ENCODE measurements around the gene GRK2.
A peak's percentile ranks its signal among the peaks of the same experiment; 100 is the strongest.
"Not testable (repeated sequence)": the region's sequence is repeated elsewhere in the genome, so short reads cannot be mapped to it uniquely, and the experiment has no call there.

Gene GRK2

GRCh38 chr11:67314218-67314617 is 47.9 kb downstream of the GRK2 start:
- in situ Hi-C loops (cut with MboI; ENCODE audit: low sequenced_read_pairs, unreplicated experiment): loop anchor here (5.0 kb wide), 1 partner anchor 52 kb away; no protein-coding TSS in a partner anchor
- DNase-seq (ENCODE audit: low spot score): no peak
- TF ChIP-seq, protein P1, sequence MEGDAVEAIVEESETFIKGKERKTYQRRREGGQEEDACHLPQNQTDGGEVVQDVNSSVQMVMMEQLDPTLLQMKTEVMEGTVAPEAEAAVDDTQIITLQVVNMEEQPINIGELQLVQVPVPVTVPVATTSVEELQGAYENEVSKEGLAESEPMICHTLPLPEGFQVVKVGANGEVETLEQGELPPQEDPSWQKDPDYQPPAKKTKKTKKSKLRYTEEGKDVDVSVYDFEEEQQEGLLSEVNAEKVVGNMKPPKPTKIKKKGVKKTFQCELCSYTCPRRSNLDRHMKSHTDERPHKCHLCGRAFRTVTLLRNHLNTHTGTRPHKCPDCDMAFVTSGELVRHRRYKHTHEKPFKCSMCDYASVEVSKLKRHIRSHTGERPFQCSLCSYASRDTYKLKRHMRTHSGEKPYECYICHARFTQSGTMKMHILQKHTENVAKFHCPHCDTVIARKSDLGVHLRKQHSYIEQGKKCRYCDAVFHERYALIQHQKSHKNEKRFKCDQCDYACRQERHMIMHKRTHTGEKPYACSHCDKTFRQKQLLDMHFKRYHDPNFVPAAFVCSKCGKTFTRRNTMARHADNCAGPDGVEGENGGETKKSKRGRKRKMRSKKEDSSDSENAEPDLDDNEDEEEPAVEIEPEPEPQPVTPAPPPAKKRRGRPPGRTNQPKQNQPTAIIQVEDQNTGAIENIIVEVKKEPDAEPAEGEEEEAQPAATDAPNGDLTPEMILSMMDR (IDR thresholded peaks at IDR 0.05; ENCODE audit: borderline replicate concordance, control extremely low read depth, extremely low read depth, insufficient read depth, missing control alignments): no peak

DNA sequence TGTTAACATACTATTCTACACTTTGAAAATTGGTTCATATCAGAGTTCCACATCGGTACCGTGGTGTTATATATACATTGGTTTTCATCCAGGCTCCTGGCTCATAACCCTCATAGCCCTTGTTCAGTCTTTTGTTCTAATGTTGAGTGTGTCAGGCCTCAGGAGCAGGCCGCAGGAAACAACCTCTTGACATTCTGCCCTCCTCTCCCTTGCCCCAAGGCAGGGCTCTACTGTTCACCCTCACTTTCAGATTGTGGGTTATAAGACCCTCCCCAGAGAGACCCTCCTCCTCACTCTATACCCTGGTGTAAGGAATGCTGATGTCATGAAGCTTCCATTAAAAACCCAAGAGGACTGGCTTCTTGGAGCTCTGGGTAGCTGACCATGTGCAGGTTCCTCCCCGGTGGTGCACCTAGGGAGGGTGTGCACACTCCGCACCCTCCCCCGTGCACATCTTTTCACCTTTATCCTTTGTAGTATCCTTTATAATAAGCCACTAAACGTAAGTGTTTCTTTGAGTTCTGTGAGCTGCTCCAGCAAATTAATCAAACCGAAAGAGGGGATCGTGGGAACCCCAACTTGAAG is 49.1 kb downstream of the GRK2 start:
- TF ChIP-seq, protein P1 (IDR thresholded peaks at IDR 0.05; ENCODE audit: borderline replicate concordance, control extremely low read depth, extremely low read depth, insufficient read depth, missing control alignments): no peak
- DNase-seq (ENCODE audit: low spot score): no peak
- in situ Hi-C loops (cut with MboI; ENCODE audit: low sequenced_read_pairs, unreplicated experiment): no loop called here

GRCh38 chr11:67316882-67317204 is 50.6 kb downstream of the GRK2 start:
- no peak for DNase-seq (ENCODE audit: low spot score)
- in situ Hi-C loops (cut with MboI; ENCODE audit: low sequenced_read_pairs, unreplicated experiment): no loop called here
- TF ChIP-seq, protein P1 (IDR thresholded peaks at IDR 0.05; ENCODE audit: borderline replicate concordance, control extremely low read depth, extremely low read depth, insufficient read depth, missing control alignments): no peak

GRCh38 chr11:67317205-67317887 is 51.1 kb downstream of the GRK2 start:
- in situ Hi-C loops (cut with MboI; ENCODE audit: low sequenced_read_pairs, unreplicated experiment): no loop called here
- DNase-seq (ENCODE audit: low spot score): peak; percentile 100
- TF ChIP-seq, protein P1 (IDR thresholded peaks at IDR 0.05; ENCODE audit: borderline replicate concordance, control extremely low read depth, extremely low read depth, insufficient read depth, missing control alignments): peak; percentile 96

DNA sequence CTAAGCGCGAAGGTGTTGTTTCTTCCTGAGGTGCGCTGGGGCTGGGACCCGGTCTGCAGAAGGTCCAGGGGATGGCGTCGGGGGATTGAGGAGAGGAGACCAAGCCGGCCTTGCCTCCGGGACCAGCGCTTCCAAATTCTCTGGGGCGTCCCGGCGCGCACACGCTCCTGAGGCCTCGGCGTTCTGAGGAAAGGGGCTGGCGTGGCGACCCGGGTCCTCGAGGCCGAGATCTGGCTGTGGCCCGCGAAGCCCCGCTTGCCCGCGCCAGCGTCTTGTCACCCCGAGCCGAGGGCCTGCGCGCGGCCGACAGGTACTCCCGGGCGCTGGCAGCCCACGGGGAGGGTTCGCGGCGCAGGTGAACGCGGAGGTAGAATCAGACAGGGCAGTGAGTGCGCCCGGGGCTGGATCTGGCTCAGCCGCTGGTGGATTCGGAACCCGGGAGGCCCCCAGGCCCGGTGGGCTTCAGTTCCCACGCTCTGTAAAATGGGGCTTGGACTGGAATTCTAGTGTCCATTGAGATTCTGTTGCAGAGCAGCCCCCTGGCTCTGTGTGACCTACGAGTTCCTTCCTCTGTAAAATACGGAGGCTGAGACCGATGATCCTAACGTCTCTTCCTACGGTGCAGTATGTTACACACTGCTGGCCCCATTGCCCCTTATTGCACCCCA is 51.7 kb downstream of the GRK2 start:
- in situ Hi-C loops (cut with MboI; ENCODE audit: low sequenced_read_pairs, unreplicated experiment): no loop called here
- TF ChIP-seq, protein P1 (IDR thresholded peaks at IDR 0.05; ENCODE audit: borderline replicate concordance, control extremely low read depth, extremely low read depth, insufficient read depth, missing control alignments): no peak
- no peak for DNase-seq (ENCODE audit: low spot score)

DNA sequence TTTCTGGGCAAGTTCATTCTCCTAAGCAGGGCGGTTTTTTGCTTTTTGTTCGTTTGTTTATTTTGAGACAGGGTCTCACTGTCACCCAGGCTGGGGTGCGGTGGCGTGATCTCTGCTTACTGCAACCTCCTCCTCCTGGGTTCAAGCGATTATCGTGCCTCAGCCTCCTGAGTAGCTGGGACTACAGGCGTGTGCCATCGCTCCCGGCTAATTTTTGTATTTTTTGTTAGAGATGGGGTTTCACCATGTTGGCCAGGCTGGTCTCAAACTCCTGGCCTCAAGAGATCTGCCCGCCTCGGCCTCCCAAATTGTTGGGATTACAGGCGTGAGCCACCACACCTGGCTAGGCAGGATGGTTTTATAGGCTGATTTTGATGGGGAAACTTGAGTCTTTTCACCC is 52.6 kb downstream of the GRK2 start:
- in situ Hi-C loops (cut with MboI; ENCODE audit: low sequenced_read_pairs, unreplicated experiment); DNase-seq (ENCODE audit: low spot score): not testable (repeated sequence)

- no peak for DNase-seq (ENCODE audit: low spot score)
- TF ChIP-seq, protein P1 (IDR thresholded peaks at IDR 0.05; ENCODE audit: borderline replicate concordance, control extremely low read depth, extremely low read depth, insufficient read depth, missing control alignments): no peak
- in situ Hi-C loops (cut with MboI; ENCODE audit: low sequenced_read_pairs, unreplicated experiment): no loop called here
Measured at GRCh38 chr11:67320011-67320410, 53.7 kb downstream of the GRK2 start.

Data from GM13976 (cell line).